HG03342 (cell line): ENCODE data around the gene G6PD.

Experiments
- ATAC-seq: cut with Tn5 transposase; IDR thresholded peaks from one replicate; pipeline ENCODE4 v1.9.1; 2021; ENCODE audit warnings: mild to moderate bottlenecking, moderate library complexity; ENCODE audit not compliant: unreplicated experiment

Gene G6PD

DNA sequence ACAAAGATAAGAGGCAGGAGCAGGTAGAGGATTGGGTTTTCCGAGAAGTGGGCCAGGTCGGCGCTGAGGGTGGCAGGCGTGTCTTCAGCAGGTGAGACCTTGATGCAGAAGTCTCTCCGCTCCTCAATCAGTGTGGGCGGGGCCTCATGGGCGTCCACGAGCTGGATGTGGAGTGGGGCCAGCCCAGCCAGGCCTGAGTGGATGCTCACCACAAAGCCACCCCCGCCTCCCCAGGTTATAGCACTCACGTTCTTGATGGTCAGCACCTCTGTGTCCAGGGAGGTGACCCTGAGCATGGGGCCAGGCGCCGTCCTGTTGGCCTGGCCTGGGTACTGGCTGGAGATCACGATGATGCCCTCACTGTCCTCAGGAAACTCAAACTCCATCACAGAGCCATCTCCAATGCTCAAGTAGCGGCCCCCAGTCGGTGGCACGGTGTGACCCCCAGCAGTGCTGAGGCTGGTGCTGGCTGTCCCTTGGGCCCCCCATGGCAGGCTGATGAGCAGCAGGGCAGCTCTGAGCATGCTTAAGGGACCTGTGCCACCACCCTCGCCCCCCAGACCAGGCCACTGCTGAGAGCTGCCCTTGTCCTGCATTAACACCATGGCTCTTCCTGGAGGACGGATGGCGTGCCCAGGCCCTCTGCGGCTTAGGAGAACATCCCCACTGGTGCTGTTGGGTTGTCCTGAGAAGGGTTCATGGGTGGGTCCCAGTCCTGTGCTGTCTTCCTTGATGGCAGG lies 58.1 kb downstream of the G6PD start:
- ATAC-seq = no peak

DNA sequence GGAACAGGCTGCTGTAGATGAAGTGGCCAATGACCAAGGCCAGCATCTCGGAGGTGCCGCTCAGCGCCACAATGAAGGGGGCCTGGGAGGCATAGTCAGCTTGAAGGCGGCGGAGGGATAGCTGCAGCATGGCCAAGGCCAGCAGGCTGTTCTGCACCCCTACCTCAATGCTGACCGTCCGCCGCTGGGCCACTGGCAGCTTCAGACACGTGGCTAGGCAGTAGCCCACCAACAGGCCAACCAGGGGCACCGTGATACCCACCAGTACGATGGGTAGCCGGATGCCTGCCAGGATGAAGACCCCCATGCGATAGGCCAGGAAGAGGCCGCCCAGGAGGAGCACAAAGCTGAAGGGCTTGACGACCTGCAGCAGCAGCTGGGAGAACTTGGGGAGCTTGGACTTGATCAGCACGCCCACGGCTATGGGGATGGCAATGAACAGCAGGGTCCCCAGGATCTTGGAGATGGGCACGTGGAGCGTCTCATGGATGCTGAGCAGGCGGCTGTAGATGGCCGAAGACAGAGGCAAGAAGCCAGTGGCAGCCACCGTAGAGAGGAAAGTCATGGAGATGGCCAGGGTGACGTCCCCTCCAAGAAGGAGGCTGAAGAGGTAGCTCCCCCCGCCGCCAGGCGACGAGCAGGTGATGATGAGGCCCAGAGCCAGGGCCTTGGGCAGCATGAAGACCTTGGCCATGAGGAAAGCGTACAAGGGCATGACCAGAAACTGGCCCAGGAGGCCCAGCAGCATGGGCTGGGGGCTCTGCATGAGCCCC lies 58.9 kb downstream of the G6PD start:
- ATAC-seq = no peak

DNA sequence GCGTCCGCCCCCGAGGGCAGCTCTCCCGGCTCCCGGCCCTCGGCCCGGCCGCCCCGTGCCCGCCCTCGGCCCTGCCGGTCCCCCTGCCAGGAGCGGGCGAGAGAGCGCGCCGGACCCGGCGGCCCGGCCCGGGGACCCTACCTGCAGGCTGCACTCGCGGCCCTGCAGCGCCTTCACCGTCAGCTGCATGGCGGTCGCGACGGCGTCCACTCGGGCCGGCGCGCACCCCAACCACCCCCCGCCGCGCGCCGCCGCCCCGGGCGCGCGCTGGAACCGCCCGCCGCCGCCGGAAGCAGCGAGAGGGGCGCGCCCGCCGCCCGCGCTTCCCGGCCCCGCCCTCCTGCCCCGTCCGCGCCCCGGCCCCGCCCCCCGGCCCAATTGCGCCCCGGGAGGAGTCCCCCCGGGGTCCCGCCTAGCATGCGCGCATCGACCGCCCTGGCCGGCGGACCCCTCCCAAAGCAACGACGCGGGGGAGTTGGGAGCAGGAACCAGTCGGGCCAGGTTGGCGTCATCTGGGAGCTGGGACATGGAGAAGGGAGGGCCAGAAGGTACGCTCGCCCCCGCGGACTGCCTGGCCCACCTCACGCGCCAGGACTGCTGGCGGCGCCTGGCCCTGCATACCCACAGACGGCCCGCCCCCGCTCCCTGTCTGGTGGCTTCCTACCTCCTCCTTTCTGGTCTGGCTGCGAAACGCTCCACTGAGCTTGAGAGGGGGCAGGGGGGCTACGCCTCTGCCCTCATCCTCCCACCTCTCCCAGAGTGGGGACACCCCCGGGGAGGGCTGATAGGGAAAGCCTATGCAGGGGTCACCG lies 60.0 kb downstream of the G6PD start, which contains the start of gene UBL4A:
Gene UBL4A (minus strand): TSS at position 220 of the 812 bp plus-strand sequence. CDS start 31 bp downstream, at position 189.
- peak; percentile 24 for ATAC-seq

DNA sequence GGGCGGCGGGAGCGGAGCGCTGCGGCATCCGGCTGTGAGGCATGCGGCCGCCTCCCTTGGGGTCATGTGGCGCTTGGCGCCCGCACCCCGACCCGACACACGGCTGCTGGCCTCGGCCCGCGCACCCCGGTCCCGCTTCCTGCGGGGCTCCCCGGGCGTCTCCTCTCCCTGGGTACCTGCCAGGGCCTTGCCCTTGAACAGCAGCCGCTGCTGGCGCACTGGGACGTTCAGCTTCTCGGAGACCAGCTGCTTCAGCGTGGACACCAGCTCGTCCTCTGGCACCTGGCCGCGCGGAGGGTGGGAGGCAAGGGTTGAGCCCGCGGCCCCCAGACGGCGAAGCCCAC lies 60.6 kb downstream of the G6PD start:
- ATAC-seq = no peak

DNA sequence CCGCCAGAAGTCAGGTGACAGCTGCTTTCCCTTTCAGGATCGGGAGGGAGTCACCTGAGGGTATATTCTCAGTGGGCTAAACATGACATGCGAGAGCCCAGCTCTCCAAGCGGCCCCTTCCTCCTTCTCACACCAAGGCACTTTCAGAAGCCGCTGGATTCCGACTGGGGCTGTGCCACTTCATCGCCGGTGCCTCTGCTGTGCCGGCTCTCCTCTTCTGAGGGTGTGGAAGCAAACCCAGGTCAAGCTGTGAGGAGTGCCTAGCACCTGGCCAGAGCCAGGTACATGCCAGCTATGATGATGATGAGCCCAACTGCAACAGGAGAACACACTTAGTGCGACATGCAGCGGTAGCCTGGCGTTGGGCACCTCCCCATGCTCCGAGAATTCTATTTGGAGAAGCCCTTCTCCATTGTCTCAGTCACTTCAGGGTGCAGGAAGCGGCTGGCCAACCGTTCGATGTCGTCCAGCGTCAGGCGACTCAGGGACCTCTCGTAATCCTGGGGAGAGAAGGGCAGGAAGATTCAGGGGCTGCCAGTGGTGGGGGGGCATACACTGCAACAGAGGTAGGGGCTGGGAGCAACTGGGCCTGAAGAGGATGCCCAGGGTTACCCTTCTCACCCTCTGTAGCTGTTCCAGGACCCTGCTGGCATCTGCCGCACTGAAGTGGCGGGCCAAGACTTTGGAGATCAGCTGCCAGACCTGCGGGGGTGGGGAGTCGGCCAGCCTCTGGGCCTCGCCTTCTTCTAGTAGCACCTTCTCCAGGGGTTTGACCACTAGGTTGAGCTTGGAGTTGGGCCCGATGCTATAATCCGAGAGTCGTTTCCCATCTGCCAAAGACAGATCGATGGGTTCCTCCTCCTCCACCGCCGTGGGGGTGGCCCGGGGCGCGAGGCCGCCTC lies 61.2 kb downstream of the G6PD start:
- ATAC-seq = no peak

DNA sequence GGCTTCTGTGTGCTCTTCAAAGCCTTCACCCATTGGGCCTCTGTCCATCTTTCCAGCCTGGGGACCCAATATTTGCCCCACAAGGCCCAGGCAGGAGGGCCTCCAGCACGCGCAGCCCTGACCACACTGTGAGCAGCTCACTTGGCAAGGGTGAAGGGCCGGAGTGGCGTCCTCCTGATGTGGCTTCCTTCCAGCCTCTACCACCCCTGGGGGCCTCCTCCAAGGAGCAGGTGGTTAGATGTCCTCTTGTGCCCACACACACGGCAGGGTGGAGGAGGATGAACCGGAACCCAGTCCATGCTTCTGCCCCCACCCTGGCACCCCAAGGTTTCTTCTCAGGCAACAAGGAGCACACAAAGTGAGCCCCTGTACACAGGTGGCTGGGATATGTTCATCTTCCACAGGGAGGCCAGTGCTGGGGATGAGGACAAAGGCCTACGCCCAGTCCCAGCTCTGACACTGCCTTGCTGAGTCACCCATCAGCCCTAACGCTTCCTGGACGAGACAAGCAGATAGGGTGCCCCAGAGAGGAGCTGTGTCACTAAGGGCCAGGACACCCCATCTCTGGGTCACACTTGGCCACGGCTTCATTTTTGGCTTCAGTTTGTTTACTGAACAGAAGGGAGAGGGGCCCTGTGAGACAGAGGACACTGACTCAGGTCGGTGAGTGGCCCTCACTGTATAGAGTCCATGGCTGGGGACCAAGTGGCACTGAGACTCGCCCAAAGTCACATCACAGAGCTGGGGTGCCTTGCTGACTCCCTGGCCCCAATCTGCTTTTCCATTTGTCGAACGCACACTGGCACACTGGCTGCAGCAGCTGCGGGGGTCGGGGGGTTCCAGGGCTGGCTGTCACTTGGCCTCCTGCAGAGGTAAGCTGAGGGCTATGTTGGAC lies 62.1 kb downstream of the G6PD start:
- ATAC-seq = no peak

DNA sequence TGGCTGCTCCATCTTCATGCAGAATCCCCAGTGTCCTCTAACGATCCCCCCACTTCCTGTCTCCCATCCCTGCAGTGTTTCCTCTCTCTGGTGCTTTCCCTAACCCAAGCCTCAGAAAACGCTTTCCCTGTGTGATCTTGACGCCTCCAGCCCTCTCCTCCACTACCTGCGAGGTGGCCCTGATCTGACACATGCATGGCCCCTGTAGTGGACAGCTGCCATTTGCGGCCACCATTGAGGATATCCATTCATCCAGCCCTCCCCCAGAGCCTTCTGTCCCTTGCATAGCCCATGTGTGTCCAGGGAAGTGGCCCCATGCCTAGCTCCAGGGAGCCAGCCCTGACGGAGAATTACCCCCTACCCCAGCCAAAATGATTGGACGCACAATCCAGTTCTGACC lies 63.3 kb downstream of the G6PD start:
- ATAC-seq = no peak

DNA sequence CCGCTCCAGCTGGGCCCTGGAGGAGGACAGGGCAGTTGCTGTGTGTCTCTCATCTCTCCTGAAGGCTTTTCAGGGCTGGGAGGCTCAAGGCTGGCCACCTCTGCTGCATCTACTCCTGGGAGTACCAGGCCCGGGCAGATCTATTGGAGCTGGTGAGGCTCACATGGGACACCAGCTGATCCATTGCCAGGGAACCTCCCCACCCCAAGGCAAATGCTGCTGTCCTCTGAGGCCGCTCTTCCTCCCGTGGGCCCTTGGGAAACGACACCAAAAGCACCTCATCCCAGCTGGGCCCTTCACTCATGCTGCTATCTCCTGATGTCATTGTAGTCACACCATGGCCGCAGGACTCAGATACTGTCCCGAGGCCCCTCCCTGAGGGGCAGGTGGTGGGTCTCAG lies 63.9 kb downstream of the G6PD start:
- ATAC-seq = no peak

DNA sequence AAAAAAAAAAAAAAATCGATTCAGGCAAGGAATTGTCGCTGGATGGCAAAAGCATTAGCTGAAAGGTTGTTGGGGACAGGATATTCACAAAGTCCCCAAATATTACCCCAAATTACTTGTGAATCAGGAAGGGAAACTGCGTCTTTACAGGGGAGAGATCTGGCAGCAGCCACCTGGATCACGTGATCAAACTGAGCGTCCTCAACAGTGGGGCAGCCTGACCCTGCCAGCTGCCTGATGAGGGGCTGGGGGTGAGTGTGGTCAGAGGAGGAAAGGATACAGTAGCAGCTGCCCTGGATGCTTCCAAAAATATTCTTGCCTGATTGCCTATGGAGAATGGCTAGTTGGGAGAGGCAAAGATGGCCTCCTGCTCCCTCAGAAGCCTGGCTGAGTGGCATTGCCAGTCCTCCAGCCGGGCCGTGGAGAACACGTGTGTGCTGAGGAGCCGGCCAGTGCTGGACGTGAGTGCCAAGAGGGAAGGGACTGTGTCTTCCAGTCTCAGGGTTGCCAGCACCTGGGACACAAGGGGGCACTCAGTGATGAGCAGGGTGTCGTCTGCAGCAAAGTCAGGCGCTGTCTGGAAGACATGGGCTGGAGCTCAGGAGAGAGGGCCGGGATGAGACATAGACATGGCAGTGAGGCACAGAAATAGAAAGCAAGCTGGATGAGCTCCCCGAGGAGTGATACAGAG lies 64.6 kb downstream of the G6PD start:
- no peak for ATAC-seq
